Iris pigment epithelial cell (primary cell): ENCODE data around the gene ANAPC16.
"Not testable (repeated sequence)": the region's sequence is repeated elsewhere in the genome, so short reads cannot be mapped to it uniquely, and the experiment has no call there.

Source experiments
- DNase-seq: peaks from one replicate; pipeline ENCODE4 v3.0.0-alpha.2; 2011; ENCODE audit warnings: low read depth

Gene ANAPC16

GRCh38 chr10:72211832-72212231, 4.0 kb upstream of the ANAPC16 start:
- DNase-seq: not testable (repeated sequence)

GRCh38 chr10:72218325-72218724, 2.5 kb downstream of the ANAPC16 start:
- no peak for DNase-seq

- no peak for DNase-seq
These were observed 2.9 kb downstream of the ANAPC16 start for GRCh38 chr10:72218726-72219125.

GRCh38 chr10:72219235-72219814, 3.5 kb downstream of the ANAPC16 start:
- DNase-seq: no peak

- DNase-seq: no peak
These were observed 4.8 kb downstream of the ANAPC16 start for GRCh38 chr10:72220637-72221036.

- no peak for DNase-seq
These were observed 5.5 kb downstream of the ANAPC16 start for GRCh38 chr10:72221278-72221677.

GRCh38 chr10:72223743-72224101, 7.9 kb downstream of the ANAPC16 start:
- DNase-seq: peak; percentile 69

- not testable (repeated sequence) for DNase-seq
These were observed 8.4 kb downstream of the ANAPC16 start for GRCh38 chr10:72224191-72224590.

GRCh38 chr10:72226418-72227027, 10.7 kb downstream of the ANAPC16 start:
- no peak for DNase-seq

GRCh38 chr10:72227826-72228225, 12.0 kb downstream of the ANAPC16 start:
- no peak for DNase-seq

- DNase-seq: no peak
These were observed 12.5 kb downstream of the ANAPC16 start for GRCh38 chr10:72228318-72228751.

GRCh38 chr10:72229261-72230251, 13.7 kb downstream of the ANAPC16 start:
- peak; percentile 78 for DNase-seq

GRCh38 chr10:72233621-72234020, 17.8 kb downstream of the ANAPC16 start:
- no peak for DNase-seq

GRCh38 chr10:72234560-72235095, 18.8 kb downstream of the ANAPC16 start:
- no peak for DNase-seq

GRCh38 chr10:72235544-72236279, 19.9 kb downstream of the ANAPC16 start:
- DNase-seq: no peak

GRCh38 chr10:72238392-72239175, 22.8 kb downstream of the ANAPC16 start:
- no peak for DNase-seq

GRCh38 chr10:72239409-72239808, 23.6 kb downstream of the ANAPC16 start:
- no peak for DNase-seq

GRCh38 chr10:72240371-72240770, 24.6 kb downstream of the ANAPC16 start:
- DNase-seq: no peak

- DNase-seq: no peak
These were observed 26.0 kb downstream of the ANAPC16 start for GRCh38 chr10:72241691-72242252.

- peak; percentile 64 for DNase-seq
These were observed 26.9 kb downstream of the ANAPC16 start for GRCh38 chr10:72242675-72243074.
